ENCODE measurements around the gene LPIN2.
"Not testable (repeated sequence)": the region's sequence is repeated elsewhere in the genome, so short reads cannot be mapped to it uniquely, and the experiment has no call there.

LPIN2 gene

DNA sequence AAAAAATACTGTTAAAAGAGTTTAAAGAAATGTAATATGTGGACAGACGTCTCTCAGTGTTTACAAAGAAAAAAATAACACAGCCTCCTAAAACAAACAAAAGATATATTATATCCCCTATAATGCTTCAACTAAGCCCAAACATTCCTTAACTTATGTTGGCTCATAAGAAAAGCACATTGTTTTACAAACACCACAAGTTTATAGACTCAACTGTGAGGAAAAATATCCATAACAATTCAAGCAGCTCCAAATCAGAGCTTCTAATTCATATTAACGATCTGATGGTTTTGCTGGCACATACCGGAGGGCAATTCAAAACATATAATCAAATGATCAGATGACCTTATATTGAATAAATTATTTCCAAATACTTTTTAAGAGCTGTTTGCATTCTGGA is 5.5 kb downstream of the LPIN2 start:
- no peak for DNase-seq

DNA sequence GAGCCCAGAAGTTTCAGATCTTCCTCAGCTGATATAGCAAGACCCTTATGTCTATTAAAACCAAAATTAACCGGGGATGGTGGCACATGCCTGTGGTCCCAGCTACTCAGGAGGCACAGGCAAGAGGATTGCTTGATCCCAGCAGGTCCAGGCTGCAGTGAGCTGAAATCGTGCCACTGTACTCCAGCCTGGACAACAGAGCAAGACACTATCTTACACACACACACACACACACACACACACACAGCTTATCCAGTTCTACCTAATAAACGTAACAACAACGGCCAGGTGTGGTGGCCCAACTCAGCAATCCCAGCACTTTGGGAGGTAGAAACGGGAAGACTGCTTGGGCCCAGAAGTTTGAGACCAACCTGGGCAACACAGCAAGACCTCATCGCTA is 7.5 kb downstream of the LPIN2 start:
- DNase-seq = no peak

DNA sequence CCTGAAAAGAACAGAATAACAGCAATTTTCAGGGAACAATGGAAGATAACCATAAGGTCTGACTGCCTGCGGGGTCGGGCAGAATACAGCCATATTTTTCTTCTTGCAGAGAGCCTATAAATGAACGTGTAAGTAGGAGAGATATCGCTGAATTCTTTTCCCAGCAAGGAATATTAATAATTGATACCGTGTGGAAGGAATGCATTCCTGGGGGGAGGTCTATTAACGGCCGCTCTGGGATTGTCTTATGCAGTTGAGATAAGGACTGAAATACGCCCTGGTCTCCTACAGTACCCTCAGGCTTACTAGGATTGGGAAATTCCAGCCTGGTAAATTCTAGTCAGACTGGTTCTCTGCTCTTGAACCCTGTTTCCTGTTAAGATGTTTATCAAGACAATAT is 9.2 kb downstream of the LPIN2 start:
- DNase-seq = not testable (repeated sequence)

DNA sequence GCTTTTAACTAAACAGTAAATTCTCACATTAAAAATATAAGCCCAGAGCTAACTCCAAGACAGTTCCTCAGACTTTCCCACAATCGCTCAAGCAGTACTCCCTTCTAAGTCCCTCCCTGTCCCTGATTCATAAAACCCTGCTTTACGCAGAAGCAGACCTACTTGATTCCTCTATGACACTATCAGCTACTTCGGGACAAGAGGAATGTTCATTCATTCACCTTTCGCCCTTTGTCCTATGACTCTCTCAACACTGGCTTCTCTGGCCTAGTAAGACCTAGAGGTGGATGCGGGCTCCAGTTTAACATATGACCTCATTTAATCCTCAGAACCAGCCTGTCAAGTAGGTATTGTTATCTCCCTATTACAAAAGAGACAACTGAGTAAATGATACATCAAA is 10.2 kb downstream of the LPIN2 start:
- no peak for DNase-seq

DNA sequence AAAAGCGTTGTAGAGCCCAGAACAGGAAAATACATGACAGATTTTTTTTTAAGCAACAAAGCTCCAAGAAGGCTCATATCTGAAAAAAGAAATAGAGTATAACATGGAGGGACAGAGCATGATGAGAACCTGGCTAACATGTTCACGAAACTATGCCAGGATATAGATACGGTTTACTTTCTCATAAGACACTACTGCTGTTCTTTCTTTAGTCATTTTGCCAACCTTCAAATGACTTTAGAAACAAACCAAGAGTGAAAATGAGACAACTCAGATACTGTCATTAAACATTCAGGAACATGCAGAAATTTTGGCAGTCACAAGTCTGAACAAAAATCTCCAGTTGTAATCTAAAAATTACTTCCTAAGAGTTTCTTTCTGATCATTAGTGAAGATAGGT is 14.3 kb downstream of the LPIN2 start:
- DNase-seq = no peak

DNA sequence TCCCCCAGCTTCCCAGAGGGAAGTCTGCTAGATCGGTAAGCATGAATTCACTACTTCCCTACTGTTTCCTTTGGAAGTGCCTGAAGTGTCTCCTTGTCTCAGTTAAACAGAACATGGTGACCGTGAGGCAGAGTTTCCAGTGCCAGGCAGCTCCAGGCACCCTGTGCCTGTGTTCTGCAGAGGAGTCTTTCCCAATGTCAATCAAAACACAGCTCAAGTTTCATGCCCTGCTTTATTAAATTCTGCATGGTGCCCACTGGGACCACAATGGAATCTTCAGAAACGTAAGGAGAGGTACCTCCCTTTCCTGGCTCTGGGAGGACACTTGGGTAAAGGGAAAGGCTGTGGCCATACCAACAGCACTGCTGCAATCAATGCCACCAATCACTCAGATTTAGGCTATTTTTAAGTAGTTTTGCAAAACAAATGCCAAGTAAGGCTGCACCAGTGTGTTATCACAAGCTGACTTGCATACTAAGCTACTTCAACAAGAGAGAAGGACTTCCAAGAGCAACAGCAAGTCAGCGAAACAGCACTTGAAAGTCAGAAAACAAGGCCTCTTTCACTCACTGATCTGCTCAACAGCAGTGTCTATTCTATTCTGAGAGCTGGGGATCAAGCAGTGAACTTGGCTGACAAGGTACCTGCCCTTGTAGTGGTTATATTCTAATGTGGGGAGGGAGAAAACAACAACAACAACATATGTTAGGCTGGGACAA is 14.9 kb downstream of the LPIN2 start:
- DNase-seq = no peak

DNA sequence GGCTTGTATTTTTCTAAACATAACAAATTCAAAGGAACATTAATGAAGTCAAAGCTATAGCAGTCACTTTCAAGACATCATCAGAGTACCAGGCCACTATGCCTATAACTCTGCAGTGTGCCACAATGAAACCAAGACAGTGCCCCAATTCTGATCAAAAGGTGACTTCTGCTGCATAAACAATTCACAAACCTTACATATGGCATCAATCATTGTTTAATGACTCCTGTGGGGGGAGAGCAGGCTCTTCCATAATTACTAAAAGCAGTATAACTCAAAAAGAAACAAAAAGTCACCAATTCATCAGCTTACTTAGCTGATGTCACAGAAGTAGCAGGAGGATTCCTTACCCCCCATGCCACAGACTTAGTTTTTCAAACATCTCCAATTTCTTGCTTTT is 15.5 kb downstream of the LPIN2 start:
- DNase-seq = no peak

DNA sequence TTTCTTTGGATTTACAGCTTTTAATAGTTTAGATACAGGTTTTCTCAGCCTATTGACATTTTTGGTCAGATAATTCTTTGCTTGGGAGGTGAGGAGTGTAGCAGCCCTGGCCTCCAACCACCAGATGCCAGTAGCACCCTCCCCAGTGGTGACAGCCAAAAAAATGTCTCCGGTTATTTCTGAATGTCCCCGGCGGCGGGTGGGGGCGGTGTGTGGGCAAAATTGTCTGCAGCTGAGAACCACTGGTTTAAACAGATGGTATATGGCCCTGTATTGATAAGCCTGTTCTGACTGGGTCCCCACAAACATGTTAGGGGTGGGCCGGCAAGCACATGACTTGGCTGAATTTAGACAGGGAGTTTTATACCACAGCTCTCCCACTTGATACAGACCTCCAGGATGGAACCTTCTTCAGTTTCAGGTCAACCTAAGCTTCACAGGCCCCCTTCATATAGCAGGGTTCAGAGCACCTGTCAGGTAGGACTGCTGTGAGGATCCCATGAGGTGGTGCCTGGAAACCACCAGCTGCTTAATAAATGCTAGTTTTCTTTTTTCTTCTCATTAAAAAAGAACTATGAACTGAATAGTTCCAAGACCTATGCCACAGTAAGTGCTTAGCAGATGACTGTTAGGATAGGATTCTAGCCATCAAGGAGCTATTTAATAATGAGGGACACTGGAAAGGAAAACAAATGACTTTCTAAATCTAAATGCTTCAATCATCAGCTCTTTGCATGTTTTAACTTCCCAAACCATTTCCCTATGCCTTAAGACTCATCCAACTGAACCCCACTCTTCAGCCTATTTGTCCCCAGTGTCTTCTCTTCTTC is 18.1 kb downstream of the LPIN2 start:
- no peak for DNase-seq

DNA sequence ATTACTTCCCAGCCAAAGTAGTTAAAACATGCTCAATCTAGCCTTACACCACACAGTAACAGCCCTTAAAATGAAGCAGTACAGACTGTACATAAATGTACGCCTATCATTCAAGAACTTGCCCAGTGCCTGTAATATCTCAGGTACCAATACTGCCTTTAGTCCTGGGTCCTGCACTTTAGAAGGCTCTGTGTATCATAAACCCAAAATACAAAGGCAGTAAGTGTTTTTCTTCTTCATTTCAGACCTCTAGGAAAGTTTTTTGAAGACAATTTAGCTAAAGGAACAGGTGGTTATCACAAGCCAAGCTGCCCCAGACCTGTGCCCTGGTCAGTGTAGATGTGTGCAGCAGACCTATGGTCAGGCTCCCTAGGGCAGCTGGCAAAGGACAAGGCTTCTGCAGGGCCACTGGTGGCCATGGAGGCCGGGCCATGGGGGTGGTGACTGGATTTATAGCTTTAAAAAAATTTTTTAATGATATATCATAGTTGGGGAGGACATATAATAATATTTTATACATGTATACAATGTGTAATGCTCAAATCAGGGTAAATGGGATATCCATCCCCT is 18.8 kb downstream of the LPIN2 start:
- DNase-seq = no peak

DNA sequence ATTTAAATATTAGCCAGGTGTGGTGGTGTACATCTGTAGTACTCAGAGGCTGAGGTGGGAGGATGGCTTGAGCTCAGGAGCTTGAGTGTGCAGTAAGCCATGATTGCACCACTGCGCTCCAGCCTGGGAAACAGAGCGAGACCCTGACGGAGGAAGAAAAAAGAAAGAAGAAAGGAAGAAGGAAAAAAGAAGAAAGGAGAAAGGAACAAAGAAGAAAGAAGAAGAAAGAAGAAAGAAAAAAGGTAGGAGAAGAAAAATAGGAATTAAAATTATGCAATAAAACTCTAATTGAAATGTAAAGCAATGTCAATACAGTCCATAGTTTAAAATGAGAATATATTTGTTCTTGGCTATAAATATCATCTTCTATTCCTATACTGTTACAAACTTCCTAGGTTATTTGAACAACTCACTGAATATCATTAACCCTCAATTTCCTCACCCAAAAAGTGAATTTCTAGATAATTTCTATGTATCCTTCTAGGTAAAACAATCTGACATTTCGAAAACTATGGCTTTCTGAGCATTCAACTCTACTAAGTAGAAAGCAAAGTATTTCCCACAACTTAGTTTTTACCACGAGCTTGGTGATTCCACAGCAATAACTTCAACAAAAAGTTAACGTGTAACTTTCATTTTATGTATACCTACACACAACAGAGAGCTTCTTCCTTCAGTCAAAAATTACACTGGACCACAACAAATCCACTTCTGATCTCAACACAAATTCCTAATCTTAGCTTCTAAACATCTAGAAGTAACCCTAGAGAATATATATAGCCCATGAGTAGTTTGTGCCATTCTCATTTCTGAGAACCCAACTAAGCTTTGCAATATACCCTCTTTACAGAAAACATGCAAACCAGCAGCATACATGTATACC is 19.7 kb downstream of the LPIN2 start:
- DNase-seq = no peak

DNA sequence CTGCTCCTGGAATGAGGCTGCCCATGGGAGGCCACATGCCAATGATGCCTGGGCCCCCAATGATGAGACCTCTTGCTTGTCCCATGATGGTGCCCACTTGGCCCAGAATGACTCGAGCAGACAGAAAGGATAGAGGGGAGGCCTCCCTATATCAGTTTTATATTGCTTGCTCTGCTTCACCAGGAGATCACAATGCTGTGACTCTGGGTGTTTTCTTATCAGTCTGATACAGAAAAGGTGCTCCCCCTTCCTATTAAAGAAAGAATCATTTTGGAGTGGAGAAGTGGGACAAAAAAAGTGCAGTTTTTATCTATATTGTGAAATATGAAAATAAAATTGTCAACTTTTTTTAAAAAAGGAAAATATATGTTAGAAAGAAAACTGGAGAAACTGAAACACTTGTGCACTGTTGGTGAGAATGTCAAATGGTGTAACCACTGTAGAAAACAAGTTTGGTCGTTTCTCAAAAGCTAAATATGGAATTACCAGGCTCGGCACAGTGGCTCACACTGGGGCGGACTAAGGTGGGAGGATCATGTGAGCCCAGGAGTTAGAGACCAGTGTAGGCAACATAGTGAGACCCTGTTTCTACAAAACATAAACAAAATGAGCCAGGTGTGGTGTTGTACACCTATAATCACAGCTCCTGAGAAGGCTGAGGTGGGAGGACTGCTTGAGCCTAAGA is 21.8 kb downstream of the LPIN2 start:
- DNase-seq = no peak

DNA sequence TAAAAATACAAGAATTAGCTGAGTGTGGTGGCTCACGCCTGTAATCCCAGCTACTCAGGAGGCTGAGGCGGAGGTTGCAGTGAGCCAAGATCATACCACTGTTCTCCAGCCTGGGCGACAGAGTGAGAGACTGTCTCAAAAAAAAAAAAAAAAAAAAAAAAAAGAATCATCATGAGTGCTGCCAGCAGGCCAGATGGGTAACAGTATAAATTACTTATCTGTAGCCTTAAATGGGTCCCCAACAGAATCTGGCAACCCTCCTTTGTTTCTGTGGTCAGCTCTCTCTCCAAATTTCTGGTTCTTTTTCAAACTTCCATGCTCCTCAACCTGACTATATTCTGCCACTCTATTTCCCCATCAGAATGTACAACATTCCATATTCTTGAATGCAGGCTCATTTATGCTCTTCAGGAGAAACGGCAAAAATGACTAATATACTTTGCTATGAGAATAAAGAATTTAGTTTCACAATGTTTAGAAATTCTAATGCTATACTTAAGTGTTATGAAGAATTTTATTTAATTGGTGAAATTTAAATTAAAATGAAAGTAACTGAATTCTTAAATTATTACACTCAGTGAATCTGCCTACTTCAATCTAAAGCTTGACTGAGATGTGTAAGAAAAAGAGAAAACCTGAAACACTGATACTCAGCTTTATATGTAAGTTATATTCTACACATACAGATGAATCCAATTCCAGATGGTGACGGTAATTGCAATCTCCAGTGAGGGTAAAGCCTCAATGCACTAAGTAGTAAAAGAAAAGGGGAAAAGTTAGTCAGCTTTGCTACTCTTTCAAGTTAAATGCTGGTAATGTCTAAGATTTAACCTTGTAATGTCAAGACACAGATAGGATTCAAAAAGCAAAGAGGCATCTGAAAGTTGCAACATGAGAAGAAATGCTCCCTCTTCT is 24.8 kb downstream of the LPIN2 start:
- peak; percentile 86 for DNase-seq

DNA sequence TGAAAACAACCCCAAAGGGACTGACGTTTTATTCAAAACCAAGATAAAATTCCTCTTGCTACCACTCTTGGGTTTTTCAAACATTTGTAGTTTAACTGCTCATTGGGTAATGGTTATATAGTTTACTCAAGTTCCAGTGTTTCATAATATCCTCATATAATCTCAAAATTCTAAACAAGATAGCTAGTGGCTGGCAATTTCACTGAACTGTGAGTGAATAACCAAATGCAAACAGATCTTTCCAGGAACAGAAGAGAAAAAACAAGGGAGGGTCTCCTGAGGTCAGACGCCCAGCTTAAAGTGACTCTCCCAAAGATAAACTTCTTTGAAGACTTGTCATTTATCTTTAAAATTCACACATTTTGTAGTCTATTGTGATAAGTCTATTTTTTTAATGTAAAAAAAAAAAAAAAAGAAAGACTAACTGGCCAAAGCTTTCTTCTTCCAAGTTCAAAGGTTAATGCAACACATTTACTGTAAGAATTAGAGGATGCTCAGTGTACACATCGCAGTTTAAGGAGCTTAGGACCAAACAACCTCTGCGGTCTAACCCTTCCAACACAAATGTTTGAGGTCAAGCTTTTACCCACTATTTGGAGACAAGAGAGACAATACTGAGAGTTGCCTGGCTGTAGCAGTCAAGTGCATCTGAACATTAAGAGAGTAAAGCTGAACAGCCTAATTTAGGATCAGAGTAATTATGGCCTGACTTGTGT is 26.6 kb downstream of the LPIN2 start:
- no peak for DNase-seq

DNA sequence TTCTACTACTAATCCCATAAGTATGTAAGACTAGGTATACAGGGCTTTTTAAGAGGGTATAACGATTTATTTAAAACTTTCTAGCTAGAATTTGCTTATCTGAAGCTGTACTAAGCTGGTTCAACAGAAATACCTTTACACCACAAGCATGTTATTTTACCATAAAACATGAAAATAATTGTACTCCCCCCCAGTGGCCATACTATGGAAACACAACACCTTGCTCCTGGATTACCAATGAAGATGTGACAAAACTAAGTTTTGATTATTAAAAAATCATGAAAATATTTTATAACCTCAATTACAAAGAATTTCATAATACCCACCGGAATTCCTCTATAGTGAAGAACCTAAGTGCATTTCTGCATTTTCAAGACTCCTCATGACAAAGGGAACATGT is 27.3 kb downstream of the LPIN2 start:
- peak; percentile 55 for DNase-seq

DNA sequence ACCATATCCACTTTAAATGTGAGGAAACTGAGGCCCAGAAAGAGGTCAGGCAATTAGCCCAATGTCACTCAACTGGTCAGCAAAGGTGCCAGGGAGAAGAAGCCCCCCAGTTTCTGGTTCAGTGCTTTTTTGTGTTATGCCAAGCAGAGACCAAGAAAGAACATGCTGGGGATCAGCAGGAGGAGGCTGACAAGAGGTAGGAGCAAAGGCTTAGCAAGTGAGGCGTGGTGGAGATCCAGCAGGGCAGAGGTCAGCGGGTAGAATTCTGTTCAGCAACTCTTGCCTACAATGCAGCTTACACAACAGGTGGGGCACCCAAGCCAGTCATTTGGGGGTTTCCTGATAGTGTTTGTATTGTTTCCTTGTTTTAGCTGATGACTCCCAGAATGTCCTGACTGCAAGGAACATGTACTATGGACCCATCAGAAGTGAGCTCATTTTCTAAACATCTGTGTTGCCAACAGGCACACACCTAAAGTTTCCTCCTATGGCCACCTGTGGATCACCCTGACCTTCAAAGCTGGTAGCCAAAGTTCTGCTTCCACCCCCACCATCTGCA is 28.2 kb downstream of the LPIN2 start:
- DNase-seq = no peak

DNA sequence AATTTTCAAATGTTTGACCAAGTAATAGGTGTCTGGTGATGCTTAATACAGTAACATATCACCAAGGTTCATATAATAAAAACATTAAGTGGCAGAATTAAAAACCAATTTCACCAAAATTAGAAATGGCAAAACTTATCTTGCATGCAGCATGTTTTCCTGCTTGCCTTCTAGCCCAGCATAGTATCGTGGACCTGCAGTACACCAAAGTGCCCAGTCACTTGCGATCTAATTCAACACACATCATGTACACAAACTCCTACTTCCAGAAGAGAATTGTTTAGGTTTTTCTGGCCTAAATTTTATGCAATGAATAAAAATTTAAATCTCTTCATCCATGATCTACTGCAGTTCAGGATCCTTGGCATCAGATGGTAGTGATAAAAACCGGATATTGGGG is 28.9 kb downstream of the LPIN2 start:
- no peak for DNase-seq

DNA sequence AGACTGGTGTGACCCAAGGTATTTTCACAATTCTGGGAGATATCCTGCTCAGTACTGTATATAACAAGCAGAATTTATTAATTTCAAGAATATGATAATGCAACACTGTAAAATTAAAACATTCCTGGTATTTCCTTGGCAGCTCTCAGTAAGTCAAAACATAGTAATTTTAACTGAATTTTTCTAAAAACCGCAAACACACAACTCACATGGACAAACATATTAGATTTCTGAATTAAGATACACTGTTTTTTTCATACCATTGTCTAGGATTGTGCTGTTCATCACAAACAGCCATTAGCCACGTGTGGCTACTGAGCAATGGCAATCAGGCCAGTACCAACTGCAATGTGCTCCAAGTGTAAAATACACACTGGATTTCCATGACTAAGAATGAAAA is 29.6 kb downstream of the LPIN2 start:
- DNase-seq = no peak

DNA sequence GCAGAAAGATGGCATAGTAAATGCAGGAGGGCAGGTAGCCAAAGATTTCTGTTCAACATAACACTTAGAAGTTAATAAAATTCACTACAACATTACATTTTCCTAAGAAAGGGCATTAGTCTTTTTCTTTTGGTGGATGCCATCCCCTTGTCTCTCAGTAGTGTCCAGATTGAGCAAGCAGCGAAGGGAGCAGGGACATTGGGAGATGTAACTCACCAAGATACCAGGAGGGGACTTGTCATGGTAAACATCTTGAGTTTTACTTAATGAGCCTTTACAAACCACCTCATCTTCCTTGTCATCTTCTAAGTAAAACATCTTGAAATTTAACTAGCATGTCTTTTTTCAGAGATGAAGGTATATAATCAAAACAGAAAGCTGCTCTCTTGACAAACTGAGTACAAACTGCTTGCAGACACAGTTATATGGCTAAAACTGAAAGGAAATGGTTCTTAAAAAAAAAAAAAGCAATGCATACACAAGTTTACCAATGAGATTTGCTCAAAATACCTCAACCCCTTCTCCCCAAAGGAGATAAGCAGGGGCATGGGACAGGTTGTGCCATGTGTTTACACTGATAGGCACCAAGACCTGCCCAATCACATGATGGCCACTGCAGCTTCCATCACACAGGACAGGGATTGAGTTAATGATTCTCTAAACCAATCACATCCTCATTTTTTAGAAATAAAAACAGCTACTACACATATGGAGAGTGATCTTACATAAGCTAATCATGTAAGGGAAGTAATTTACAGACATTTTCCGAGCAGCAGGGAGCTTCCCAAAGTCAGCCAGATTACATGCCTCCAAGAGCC is 30.3 kb downstream of the LPIN2 start:
- DNase-seq = no peak

DNA sequence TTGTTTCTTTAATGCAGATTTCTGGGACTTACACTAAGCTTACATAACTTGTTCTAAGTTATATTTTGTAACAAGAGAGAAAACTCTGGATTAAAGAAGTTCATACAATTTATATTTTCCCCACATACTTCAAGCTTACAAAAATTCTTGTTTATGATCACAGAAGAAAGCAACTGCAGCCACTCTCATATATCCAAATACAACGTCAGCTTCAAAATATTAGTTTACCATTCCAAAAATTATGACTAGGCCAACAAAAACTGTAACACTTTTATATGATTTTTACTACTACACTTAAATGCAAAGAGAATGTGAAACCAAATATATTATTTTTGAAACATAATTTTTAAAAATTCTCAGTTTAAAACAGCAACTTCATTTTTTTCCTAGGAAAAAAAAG is 30.9 kb downstream of the LPIN2 start:
- DNase-seq = no peak

All from fibroblast of skin of back (primary cell).